Osteoblast (primary cell): ENCODE measurements around the gene USP34. TPM values are rescaled to one million over a fixed set of nuclear protein-coding genes. Genes with fewer than 3 reads are reported as not detected.

ENCODE experiments used
- DNase-seq: peaks from one replicate; pipeline ENCODE4 v3.0.0; 2011; ENCODE audit warnings: low spot score, mixed read lengths; ENCODE audit not compliant: insufficient read length; ENCODE audit errors: missing footprints
- H2AFZ ChIP-seq: 2 replicates; pipeline ENCODE4 v1.6.0; 2011; ENCODE audit warnings: mild to moderate bottlenecking, low read length
- H3K27ac ChIP-seq: 2 replicates; pipeline ENCODE4 v1.5.1; 2011; ENCODE audit warnings: mild to moderate bottlenecking, low read depth, low read length, moderate library complexity
- H3K27me3 ChIP-seq: 2 replicates; pipeline ENCODE4 v1.6.0; 2012; ENCODE audit warnings: mild to moderate bottlenecking, control low read depth, inconsistent platforms, low read length, moderate library complexity; ENCODE audit not compliant: insufficient read depth
- H3K36me3 ChIP-seq: 2 replicates; pipeline ENCODE4 v1.5.1; 2011; ENCODE audit warnings: mild to moderate bottlenecking, low read length, control low read depth, moderate library complexity; ENCODE audit not compliant: insufficient read depth
- H3K4me1 ChIP-seq: 2 replicates; pipeline ENCODE4 v1.5.1; 2011; ENCODE audit warnings: mild to moderate bottlenecking, low read length, control low read depth, moderate library complexity; ENCODE audit not compliant: insufficient read depth
- H3K4me2 ChIP-seq: 2 replicates; pipeline ENCODE4 v1.6.0; 2011; ENCODE audit warnings: mild to moderate bottlenecking, low read length; ENCODE audit not compliant: insufficient read depth
- H3K4me3 ChIP-seq: fragments of 200-600 bp; sonication (generic); 3 replicates; pipeline ENCODE4 v1.5.1; 2012; ENCODE audit warnings: mild to moderate bottlenecking, low read length, inconsistent platforms; ENCODE audit not compliant: insufficient read depth
- H3K79me2 ChIP-seq: 2 replicates; pipeline ENCODE4 v1.6.0; 2012; ENCODE audit warnings: mild to moderate bottlenecking, low read length, control low read depth, inconsistent platforms; ENCODE audit not compliant: insufficient read depth
- H3K9me3 ChIP-seq: 2 replicates; pipeline ENCODE4 v1.5.1; 2011; ENCODE audit warnings: low read depth, low read length, control low read depth
- H4K20me1 ChIP-seq: 2 replicates; pipeline ENCODE4 v1.6.0; 2012; ENCODE audit warnings: mild to moderate bottlenecking, low read length, control low read depth; ENCODE audit not compliant: insufficient read depth
- total RNA-seq: library from RNA; depleted of rRNA; stranded (reverse); fragments of >200 nt; gene quantifications from 2 replicates; pipeline ENCODE4 v1.2.3, GENCODE V29; 2012
- TF ChIP-seq, protein P1 (sequence below): IDR thresholded peaks from 2 replicates; pipeline ENCODE4 v1.5.1; 2011; ENCODE audit warnings: mild to moderate bottlenecking, low read depth, low read length, moderate library complexity; ENCODE audit errors: extremely low read depth

The USP34 gene
- total RNA-seq, 1 donor: 152 TPM

DNA sequence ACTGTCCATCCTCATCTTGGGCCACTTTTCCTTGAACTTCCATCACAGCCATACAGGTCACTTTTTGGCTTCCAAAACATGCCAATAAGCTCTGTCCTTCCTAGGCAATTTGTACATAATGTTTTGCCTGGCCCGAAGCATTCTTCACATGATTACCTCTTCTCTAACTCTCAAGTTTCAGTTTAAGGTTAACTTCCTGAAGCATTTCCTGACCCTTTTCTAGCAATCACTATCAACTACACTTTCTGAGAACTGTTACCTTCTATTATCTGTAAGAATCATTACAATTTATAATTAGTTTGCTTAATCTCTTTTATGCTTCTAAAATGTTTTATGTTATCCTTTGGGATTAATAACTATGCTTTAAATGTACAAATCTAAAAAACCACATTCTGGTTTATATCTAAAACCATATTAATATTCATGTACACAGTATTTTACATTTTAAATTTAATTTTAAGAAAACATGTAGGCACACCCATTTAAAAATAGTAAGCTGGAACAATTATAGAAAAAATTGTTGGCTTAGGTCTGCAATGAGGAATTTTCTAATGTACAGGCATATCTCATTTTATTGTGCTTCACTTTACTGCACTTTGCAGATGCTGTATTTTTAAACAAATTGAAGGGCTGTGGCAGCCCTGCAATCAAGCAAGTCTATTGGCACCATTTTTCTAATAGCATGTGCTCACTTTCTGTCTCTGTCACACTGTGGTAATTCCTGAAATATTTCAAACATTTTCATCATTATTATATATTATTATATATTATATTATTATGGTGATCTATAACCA lies 232.5 kb downstream of the USP34 start:
- no peak overlapping the region for H3K27ac ChIP-seq
- no peaks in the 10 kb centered on the region for H3K4me1 ChIP-seq
- H3K27me3 ChIP-seq: no peaks in the 10 kb centered on the region
- H2AFZ ChIP-seq: no peak overlapping the region
- no peaks in the 10 kb centered on the region for H3K9me3 ChIP-seq
- H4K20me1 ChIP-seq: no peaks in the 10 kb centered on the region
- no peak overlapping the region for H3K4me3 ChIP-seq
- H3K79me2 ChIP-seq: no peaks in the 10 kb centered on the region
- H3K36me3 ChIP-seq: peaks cover 32% of the 10 kb centered on the region
- TF ChIP-seq, protein P1, sequence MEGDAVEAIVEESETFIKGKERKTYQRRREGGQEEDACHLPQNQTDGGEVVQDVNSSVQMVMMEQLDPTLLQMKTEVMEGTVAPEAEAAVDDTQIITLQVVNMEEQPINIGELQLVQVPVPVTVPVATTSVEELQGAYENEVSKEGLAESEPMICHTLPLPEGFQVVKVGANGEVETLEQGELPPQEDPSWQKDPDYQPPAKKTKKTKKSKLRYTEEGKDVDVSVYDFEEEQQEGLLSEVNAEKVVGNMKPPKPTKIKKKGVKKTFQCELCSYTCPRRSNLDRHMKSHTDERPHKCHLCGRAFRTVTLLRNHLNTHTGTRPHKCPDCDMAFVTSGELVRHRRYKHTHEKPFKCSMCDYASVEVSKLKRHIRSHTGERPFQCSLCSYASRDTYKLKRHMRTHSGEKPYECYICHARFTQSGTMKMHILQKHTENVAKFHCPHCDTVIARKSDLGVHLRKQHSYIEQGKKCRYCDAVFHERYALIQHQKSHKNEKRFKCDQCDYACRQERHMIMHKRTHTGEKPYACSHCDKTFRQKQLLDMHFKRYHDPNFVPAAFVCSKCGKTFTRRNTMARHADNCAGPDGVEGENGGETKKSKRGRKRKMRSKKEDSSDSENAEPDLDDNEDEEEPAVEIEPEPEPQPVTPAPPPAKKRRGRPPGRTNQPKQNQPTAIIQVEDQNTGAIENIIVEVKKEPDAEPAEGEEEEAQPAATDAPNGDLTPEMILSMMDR: no peak
- H3K4me2 ChIP-seq: no peak overlapping the region
- no peak for DNase-seq

DNA sequence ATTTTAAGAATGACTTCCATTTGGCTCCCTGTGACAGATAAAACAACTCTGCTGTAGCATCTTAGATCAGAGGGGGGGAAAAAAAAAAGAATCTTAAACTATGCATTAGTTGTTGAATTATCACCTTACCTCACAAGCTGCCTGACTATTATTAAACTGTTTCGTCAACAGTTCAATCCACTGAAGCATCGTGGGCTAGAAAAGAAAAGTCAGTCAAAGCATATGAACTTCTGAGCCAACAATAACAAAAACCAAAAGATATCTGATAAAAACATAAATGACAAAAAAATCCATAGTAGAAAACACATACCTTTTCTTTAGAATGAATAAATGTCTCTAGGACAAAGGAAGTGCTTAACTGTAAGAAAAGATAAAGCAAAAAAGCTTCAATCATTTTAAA lies 235.2 kb downstream of the USP34 start:
- TF ChIP-seq, protein P1: no peak

DNA sequence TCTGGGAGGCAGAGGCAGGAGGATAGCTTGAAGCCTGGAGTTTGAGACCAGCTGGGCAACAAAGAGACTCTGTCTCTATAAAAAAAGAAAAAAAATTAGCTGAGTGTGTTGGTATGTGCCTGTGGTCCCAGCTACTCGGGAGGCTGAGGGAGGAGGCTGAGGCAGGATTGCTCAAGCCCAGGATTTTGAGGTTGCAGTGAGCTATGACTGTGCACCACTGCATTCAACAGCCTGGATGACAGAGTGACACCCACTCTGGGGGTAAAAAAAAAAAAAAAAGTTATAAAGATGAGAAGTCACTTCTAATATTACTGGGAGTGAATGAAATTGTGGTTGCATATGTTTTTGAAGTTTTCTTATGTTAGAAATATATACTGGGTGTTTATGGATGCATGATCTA lies 237.3 kb downstream of the USP34 start:
- Histone ChIP-seq H2AFZ (no peak overlapping the region), H3K4me3 (no peak overlapping the region), H3K4me2 (no peak overlapping the region), H4K20me1 (no peaks in the 10 kb centered on the region), H3K79me2 (no peaks in the 10 kb centered on the region), H3K9me3 (no peaks in the 10 kb centered on the region), H3K27ac (no peak overlapping the region), H3K4me1 (no peaks in the 10 kb centered on the region), H3K36me3 (peaks cover 47% of the 10 kb centered on the region), H3K27me3 (no peaks in the 10 kb centered on the region)
- DNase-seq: no peak
- TF ChIP-seq, protein P1: no peak

More for the DNA sequence above, 235.2 kb downstream of the USP34 start:
- Histone ChIP-seq H3K4me3 (no peak overlapping the region), H3K4me2 (no peak overlapping the region), H3K4me1 (no peaks in the 10 kb centered on the region), H2AFZ (no peak overlapping the region), H3K27ac (no peak overlapping the region), H3K79me2 (no peaks in the 10 kb centered on the region), H4K20me1 (no peaks in the 10 kb centered on the region), H3K9me3 (no peaks in the 10 kb centered on the region), H3K27me3 (no peaks in the 10 kb centered on the region), H3K36me3 (peaks cover 46% of the 10 kb centered on the region)
- DNase-seq: no peak

DNA sequence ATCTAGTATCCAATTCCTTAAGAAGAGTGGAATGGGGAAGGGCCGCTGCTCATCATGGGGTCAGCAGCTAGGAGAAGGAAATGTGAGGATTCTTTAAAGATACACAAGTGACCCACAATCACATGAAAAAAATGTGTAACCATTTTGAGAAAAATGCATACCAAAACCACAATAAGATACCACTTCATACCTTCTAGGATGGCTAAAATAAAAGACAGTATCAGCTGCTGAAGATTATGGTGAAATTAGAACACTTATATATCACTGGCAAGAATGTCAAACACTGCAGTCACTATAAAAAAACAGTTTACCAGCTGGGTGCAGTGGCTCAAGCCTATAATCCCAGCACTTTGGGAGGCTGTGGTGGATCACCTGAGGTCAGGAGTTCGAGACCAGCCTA lies 241.0 kb downstream of the USP34 start:
- H2AFZ ChIP-seq: no peak overlapping the region
- no peak overlapping the region for H3K4me2 ChIP-seq
- H3K4me3 ChIP-seq: no peak overlapping the region
- H3K4me1 ChIP-seq: peaks cover 3% of the 10 kb centered on the region
- H3K27me3 ChIP-seq: no peaks in the 10 kb centered on the region
- H3K36me3 ChIP-seq: peaks cover 67% of the 10 kb centered on the region
- TF ChIP-seq, protein P1: no peak
- no peaks in the 10 kb centered on the region for H3K9me3 ChIP-seq
- H3K79me2 ChIP-seq: no peaks in the 10 kb centered on the region
- no peaks in the 10 kb centered on the region for H4K20me1 ChIP-seq
- H3K27ac ChIP-seq: no peak overlapping the region
- DNase-seq: no peak
